Vagina (tissue), 2 donors: Measurements from ENCODE around the gene FAM3B.

ENCODE experiments used
- CTCF ChIP-seq, 3 experiments: fragments of 450-650 bp in 2 of 3; fragments of 200-600 bp in 1 of 3; sonication (generic) in 1 of 3; IDR thresholded peaks; one replicate each; pipeline ENCODE4 v1.5.1; 2017 to 2019; ENCODE audit warnings: antibody characterized with exemption in 3 of 3, mild to moderate bottlenecking in 2 of 3, moderate library complexity in 2 of 3
- POLR2A ChIP-seq, 2 donors: fragments of 450-650 bp; IDR thresholded peaks; one replicate each; pipeline ENCODE4 v1.6.1; 2017; ENCODE audit warnings: antibody characterized with exemption in 2 of 2, mild to moderate bottlenecking in 2 of 2, moderate library complexity in 2 of 2

DNA sequence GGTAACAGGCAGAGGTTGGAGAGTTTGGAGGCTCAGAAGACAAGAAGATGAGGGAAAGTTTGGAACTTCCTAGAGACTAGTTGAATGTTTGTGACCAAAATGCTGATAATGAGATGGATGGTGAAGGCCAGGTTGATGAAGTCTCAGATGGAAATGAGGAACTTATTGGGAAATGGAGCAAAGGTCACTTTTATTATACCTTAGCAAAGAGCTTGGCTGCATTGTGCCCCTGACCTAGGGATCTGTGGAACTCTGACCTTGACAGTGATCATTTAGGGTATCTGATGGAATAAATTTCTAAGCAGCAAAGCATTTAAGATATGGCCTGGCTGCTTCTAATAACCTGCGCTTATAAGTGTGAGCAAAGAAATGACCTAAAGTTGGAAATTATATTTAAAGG lies 17.2 kb downstream of the FAM3B start:
- no peak for TF ChIP-seq POLR2A (IDR thresholded peaks at IDR 0.05)
- no peak for TF ChIP-seq CTCF (IDR thresholded peaks at IDR 0.05)
